NCI-H226 (cell line): ENCODE data around the gene TOM1.
"Not testable (repeated sequence)": the region's sequence is repeated elsewhere in the genome, so short reads cannot be mapped to it uniquely, and the experiment has no call there.

ENCODE experiments used
- DNase-seq: peaks from one replicate; pipeline ENCODE4 v3.0.0-alpha.2; 2015

TOM1 gene

DNA sequence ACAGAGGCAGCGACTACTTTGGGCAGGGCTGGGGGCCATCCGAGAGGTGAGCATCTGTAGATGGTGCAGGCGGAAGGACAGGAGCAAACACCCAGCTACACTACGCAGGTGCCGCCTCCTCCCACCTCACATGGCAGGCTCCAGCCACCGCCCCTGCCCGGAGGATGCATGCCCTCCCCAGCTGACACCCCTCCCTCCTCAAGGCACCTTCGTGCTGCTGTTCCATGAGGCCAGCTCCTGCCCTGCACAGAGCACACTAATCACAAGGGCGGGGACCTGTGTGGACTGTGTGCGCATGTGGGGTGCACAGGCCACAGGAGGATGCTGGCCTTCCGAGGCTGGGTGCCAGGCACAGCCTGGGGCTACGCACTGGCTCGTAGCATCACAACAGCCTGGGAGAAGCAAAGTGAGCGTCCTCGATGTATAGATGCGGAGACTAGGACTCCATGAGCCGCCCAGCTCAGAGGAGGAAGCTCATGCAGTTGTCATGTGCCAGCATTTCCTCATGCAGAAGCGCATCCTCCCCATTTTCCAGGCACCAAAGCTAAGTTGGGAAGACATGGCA lies 48.4 kb downstream of the TOM1 start:
- no peak for DNase-seq

- DNase-seq = no peak
These were observed 49.0 kb downstream of the TOM1 start for GRCh38 chr22:35348703-35349102.

- no peak for DNase-seq
These were observed 49.6 kb downstream of the TOM1 start for GRCh38 chr22:35349368-35349703.

GRCh38 chr22:35349704-35350538 lies 50.2 kb downstream of the TOM1 start:
- no peak for DNase-seq

GRCh38 chr22:35350539-35351503 lies 51.1 kb downstream of the TOM1 start:
- DNase-seq = peak; percentile 66

DNA sequence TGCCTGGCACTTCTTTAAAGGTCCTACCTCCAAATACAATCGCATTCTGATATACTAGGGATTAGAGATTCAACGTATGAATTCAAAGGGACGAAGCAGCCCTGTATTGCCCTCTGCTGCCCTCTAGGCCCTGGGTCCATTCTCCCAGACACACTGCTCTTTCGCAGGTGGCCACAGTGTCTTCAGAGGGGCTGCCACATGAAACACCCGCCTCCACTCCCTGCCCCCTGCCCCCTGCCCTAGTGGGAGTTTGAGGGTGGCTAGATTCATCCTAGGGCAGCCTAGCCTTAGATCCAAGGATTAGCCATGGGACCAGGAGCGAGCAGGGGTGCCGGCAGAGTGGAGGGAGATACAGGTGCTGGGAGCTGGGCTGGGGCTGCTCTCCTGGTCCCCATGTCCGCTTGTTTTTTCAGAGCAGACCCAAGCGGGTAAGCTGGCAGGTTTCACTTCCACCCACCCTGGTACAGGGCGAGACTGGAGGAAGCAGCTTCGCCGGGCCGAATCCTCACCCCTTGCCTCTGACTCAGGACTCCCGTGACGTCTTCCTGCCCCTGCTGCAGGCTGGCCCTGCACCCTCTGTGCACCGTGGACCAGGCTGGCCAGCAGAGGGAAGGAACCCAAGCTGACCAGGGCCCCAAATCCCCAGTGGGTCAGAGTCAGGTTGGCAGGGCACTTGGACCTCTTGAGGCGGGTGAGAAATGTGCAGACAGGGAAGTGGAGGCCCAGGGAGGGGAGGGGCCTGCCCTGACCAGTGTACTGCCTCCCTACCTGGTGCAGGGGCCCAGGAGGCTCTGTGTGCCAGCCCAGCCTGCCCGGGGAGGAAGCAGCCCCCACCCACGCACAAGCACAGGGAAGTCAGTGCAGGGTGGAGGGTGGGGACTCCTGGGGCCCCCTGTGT lies 52.8 kb downstream of the TOM1 start:
- DNase-seq = no peak

- no peak for DNase-seq
These were observed 53.6 kb downstream of the TOM1 start for GRCh38 chr22:35353318-35353717.

- no peak for DNase-seq
These were observed 54.4 kb downstream of the TOM1 start for GRCh38 chr22:35354068-35354467.

- peak; percentile 65 for DNase-seq
These were observed 58.4 kb downstream of the TOM1 start for GRCh38 chr22:35357883-35358621.

GRCh38 chr22:35359380-35360065 lies 59.8 kb downstream of the TOM1 start:
- DNase-seq = no peak

- no peak for DNase-seq
These were observed 61.4 kb downstream of the TOM1 start for GRCh38 chr22:35361001-35361558.

GRCh38 chr22:35363566-35364086 lies 63.9 kb downstream of the TOM1 start:
- no peak for DNase-seq

- DNase-seq = not testable (repeated sequence)
These were observed 64.5 kb downstream of the TOM1 start for GRCh38 chr22:35364230-35364629.

DNA sequence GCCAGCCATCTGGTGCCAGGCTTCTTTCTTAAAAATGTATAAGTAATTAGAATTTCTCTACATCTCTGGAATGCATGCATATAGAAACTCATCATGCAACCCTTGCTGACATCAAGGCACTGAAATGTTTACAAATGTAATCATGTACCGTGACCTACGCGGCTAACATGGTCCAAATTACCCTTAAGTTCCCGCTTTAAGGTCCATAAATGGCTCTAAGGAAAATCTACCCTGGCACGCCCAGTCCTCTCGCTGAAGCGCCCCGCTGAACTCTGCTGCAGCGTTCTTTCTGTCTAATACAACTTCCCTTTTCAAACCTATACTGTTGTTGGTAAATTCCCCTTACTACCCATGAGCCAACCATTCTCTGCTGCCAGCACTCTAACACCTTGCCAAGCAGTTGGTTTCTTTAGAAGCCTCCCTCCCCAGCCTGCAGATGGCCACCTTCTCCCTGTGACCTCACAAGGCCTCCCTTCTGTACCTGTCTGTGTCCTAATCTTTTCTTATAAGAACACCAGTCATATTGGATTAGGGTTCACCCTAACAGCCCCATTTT lies 67.7 kb downstream of the TOM1 start:
- DNase-seq = no peak

DNA sequence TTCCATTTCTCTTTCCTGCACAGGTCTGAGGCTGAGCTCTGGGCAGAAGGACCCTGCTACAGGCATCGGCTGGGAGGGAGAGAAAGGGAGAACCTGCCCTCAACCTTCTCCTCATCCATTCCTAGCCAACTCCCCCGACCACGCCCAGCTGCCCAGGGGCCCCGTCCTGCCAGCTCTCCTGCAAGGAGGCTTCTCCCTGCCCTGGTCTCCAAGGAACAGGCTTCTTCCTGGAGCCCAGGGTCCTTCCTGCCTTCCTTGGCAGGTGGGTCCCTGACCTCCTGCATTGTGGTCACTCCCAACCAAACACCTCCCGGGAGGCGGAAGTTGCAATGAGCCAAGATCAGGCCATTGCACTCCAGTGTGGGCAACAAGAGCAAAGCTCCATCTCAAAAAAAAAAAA lies 68.7 kb downstream of the TOM1 start:
- DNase-seq = no peak

DNA sequence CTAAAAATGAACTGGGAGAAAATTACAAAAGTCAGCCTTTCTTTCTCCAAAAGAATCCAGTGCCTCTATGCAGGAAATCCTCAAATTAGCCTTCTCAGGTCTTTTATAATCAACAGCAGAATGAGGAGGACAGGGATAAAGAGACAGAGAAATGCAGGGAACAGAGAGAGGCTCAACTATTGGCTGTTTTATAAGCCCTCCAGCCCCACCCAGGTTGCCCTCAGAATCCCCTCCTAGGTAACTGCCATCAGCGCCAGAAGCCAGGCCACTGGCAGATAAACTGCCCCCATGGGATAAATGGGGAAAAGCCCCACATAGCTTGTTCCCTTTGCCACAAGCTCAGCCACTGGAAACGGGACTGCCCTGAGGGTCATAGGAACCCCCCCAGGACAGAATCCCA lies 70.3 kb downstream of the TOM1 start:
- DNase-seq = no peak

DNA sequence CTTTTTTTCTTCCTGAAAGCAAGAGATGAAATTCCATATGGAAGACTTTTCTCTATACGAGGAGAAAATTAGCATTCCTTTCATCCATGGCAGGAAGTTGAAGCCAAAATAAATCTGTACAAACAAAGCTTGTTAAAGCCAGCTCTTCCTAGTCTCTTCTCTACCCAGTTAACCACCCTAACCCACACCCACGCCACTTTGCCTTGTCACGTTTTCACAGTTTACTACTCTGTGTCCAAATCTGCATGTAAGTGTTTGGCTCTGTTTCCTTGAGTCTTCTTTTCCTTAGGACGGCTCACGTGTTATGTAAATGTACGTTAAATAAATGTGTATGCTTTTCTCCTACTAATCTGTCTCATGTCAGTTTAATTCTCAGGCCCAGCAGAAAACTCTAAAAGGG lies 74.1 kb downstream of the TOM1 start:
- no peak for DNase-seq

- no peak for DNase-seq
These were observed 75.3 kb downstream of the TOM1 start for GRCh38 chr22:35375031-35375430.

- DNase-seq = no peak
These were observed 75.8 kb downstream of the TOM1 start for GRCh38 chr22:35375526-35375925.
